Globus pallidus (tissue), 1 donor: ENCODE results near the gene MPZL2.

Source experiments
- DNase-seq: peaks from one replicate; pipeline ENCODE4 v3.0.0-alpha.2; 2015; ENCODE audit warnings: low spot score

MPZL2 gene

GRCh38 chr11:118283037-118283636 is 19.0 kb upstream of the MPZL2 start:
- no peak for DNase-seq

- no peak for DNase-seq
These were observed 18.5 kb upstream of the MPZL2 start for GRCh38 chr11:118282606-118283005.

GRCh38 chr11:118281284-118281683 is 17.2 kb upstream of the MPZL2 start:
- DNase-seq: no peak

GRCh38 chr11:118277312-118277711 is 13.2 kb upstream of the MPZL2 start:
- DNase-seq: no peak

GRCh38 chr11:118276422-118276821 is 12.3 kb upstream of the MPZL2 start:
- no peak for DNase-seq

- no peak for DNase-seq
These were observed 11.1 kb upstream of the MPZL2 start for GRCh38 chr11:118275176-118275575.

- DNase-seq: no peak
These were observed 10.1 kb upstream of the MPZL2 start for GRCh38 chr11:118274186-118274585.

GRCh38 chr11:118272001-118272400 is 7.9 kb upstream of the MPZL2 start:
- DNase-seq: no peak

- DNase-seq: no peak
These were observed 3.4 kb upstream of the MPZL2 start for GRCh38 chr11:118267486-118267885.

- no peak for DNase-seq
These were observed 1.9 kb upstream of the MPZL2 start for GRCh38 chr11:118265954-118266353.

- no peak for DNase-seq
These were observed 720 bp upstream of the MPZL2 start for GRCh38 chr11:118264569-118265465.

GRCh38 chr11:118263112-118263511 is 985 bp downstream of the MPZL2 start:
- DNase-seq: no peak

GRCh38 chr11:118260353-118260752 is 3.7 kb downstream of the MPZL2 start:
- DNase-seq: no peak

- no peak for DNase-seq
These were observed 5.0 kb downstream of the MPZL2 start for GRCh38 chr11:118259138-118259537.

GRCh38 chr11:118258410-118258809 is 5.7 kb downstream of the MPZL2 start:
- no peak for DNase-seq

GRCh38 chr11:118252688-118253087 is 11.4 kb downstream of the MPZL2 start:
- DNase-seq: no peak

GRCh38 chr11:118251858-118252652 is 12.0 kb downstream of the MPZL2 start, which contains the start of gene MPZL3:
Gene MPZL3, minus strand, starts transcription at chr11:118252365. Its CDS starts 71 bp downstream, at chr11:118252294.
- DNase-seq: peak; percentile 50

- no peak for DNase-seq
These were observed 17.1 kb downstream of the MPZL2 start for GRCh38 chr11:118247041-118247440.

- no peak for DNase-seq
These were observed 18.0 kb downstream of the MPZL2 start for GRCh38 chr11:118245936-118246562.

GRCh38 chr11:118243993-118244762 is 19.9 kb downstream of the MPZL2 start:
- DNase-seq: no peak

GRCh38 chr11:118243161-118243560 is 20.9 kb downstream of the MPZL2 start:
- DNase-seq: no peak
